RWPE1 (cell line): ENCODE measurements around the gene ITM2A.

ENCODE experiments used
- CTCF ChIA-PET: fragments of 350-600 bp; sonication (Branson Sonifier 250); formaldehyde crosslinking; extraction: SDS; loops from one replicate; lab custom pipeline; 2021; lab: Yijun Ruan, JAX
- POLR2A ChIA-PET: fragments of 400-600 bp; formaldehyde crosslinking; extraction: SDS; loops from one replicate; lab custom pipeline; 2020; ENCODE audit warnings: antibody characterized with exemption; ENCODE audit not compliant: low non-redundant PET; lab: Yijun Ruan, JAX
- DNase-seq: peaks from one replicate; pipeline ENCODE4 v3.0.0; 2012; ENCODE audit warnings: low spot score
- H3K27ac ChIP-seq: fragments of 450-650 bp; 2 replicates; pipeline ENCODE4 v1.5.1; 2017
- TF ChIP-seq, protein P1 (sequence below): fragments of 450-650 bp; conservative IDR thresholded peaks from 2 replicates; pipeline ENCODE4 v1.5.1; 2017; ENCODE audit warnings: low read depth, mild to moderate bottlenecking

The ITM2A gene

GRCh38 chrX:79336869-79337815, 30.0 kb downstream of the ITM2A start:
- TF ChIP-seq, protein P1, sequence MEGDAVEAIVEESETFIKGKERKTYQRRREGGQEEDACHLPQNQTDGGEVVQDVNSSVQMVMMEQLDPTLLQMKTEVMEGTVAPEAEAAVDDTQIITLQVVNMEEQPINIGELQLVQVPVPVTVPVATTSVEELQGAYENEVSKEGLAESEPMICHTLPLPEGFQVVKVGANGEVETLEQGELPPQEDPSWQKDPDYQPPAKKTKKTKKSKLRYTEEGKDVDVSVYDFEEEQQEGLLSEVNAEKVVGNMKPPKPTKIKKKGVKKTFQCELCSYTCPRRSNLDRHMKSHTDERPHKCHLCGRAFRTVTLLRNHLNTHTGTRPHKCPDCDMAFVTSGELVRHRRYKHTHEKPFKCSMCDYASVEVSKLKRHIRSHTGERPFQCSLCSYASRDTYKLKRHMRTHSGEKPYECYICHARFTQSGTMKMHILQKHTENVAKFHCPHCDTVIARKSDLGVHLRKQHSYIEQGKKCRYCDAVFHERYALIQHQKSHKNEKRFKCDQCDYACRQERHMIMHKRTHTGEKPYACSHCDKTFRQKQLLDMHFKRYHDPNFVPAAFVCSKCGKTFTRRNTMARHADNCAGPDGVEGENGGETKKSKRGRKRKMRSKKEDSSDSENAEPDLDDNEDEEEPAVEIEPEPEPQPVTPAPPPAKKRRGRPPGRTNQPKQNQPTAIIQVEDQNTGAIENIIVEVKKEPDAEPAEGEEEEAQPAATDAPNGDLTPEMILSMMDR: no peak
- DNase-seq: no peak
- H3K27ac ChIP-seq: no peak overlapping the region
- ChIA-PET CTCF (no interaction called here), POLR2A (no interaction called here)

DNA sequence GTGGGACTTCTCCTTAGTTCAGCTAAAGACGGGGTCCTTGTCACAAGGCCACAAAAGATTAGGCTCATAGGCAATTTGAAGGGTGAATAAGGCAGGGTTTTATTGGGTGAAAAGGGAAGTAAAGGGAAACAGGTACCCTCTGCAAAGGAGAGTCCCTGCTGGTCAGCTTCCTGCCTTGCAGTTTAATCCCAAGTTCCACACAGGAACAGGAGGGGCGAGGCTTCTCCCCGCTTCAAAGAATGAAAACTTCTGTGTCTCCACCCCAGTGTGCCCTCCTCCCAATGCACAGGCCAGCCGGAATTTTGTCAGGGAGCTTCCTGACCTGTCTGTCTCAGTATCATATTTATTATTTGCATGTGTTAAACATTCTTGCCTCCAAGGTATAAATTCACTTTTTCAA, 37.1 kb downstream of the ITM2A start:
- CTCF ChIA-PET: no interaction called here
- POLR2A ChIA-PET: no interaction called here
- TF ChIP-seq, protein P1: no peak
- no peak for DNase-seq
- no peak overlapping the region for H3K27ac ChIP-seq

DNA sequence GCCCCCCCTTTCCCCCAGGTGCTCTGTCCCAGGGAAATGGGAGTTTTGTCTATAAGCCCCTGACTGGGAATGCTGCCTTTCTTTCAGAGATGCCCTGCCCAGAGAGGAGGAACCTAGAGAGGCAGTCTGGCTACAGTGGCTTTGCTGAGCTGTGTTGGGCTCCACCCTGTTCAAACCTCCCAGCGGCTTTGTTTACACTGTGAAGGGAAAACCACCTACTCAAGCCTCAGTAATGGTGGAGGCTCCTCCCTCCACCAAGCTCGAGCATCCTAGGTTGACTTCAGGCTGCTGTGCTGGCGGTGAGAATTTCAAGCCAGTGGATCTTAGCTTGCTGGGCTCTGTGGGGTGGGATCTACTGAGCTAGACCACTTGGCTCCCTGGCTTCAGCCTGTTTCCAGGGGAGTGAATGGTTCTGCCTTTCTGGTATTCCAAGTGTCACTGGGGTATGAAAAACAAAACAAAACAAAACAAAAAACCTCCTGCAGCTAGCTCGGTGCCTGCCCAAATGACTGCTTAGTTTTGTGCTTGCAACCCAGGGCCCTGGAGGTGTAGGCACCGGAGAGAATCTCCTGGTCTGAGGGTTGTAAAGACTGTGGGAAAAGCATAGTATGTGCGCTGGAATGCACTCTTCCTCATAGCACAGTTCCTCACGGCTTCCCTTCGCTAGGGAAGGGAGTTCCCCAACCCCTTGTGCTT, 41.7 kb downstream of the ITM2A start:
- no peak for DNase-seq
- TF ChIP-seq, protein P1: no peak
- ChIA-PET CTCF (no interaction called here), POLR2A (no interaction called here)
- H3K27ac ChIP-seq: no peak overlapping the region
